GM23248 (cell line): ENCODE measurements around the gene LPAR2. TPM values are rescaled to one million over a fixed set of nuclear protein-coding genes. Genes with fewer than 3 reads are reported as not detected.

Experiments
- DNase-seq: peaks from one replicate; pipeline ENCODE4 v3.0.0-alpha.2; 2015
- H2AFZ ChIP-seq: fragments of 200-600 bp; sonication (generic); 2 replicates; pipeline ENCODE4 v1.6.1; 2016; ENCODE audit warnings: antibody characterized with exemption
- H3F3A ChIP-seq: fragments of 200-600 bp; sonication (generic); 2 replicates; pipeline ENCODE4 v1.6.1; 2016; ENCODE audit warnings: mild to moderate bottlenecking, antibody characterized with exemption, mixed run types; ENCODE audit not compliant: insufficient read depth
- H3K27ac ChIP-seq: fragments of 200-600 bp; sonication (generic); 2 replicates; pipeline ENCODE4 v1.5.1; 2016; ENCODE audit warnings: mild to moderate bottlenecking
- H3K27me3 ChIP-seq: fragments of 200-600 bp; sonication (generic); replicated peaks from 2 replicates; pipeline ENCODE4 v1.6.1; 2016; ENCODE audit warnings: mild to moderate bottlenecking; ENCODE audit not compliant: insufficient read depth
- H3K36me3 ChIP-seq: fragments of 200-600 bp; sonication (generic); 2 replicates; pipeline ENCODE4 v1.6.1; 2016; ENCODE audit warnings: low read depth, mild to moderate bottlenecking
- H3K4me1 ChIP-seq: fragments of 200-600 bp; sonication (generic); 2 replicates; pipeline ENCODE4 v1.6.1; 2016; ENCODE audit warnings: mild to moderate bottlenecking; ENCODE audit not compliant: insufficient read depth
- H3K4me2 ChIP-seq: fragments of 200-600 bp; sonication (generic); one replicate; pipeline ENCODE4 v1.6.1; 2016; ENCODE audit warnings: mild to moderate bottlenecking; ENCODE audit not compliant: unreplicated experiment
- H3K4me3 ChIP-seq: fragments of 200-600 bp; sonication (generic); 2 replicates; pipeline ENCODE4 v1.5.1; 2016; ENCODE audit warnings: mild to moderate bottlenecking
- H3K79me2 ChIP-seq: fragments of 200-600 bp; sonication (generic); 2 replicates; pipeline ENCODE4 v1.6.1; 2016; ENCODE audit warnings: mild to moderate bottlenecking; ENCODE audit not compliant: insufficient read depth
- H3K9ac ChIP-seq: fragments of 200-600 bp; sonication (generic); 2 replicates; pipeline ENCODE4 v1.6.1; 2016; ENCODE audit warnings: mild to moderate bottlenecking
- H3K9me2 ChIP-seq: fragments of 200-600 bp; sonication (generic); 2 replicates; pipeline ENCODE4 v1.6.1; 2016; ENCODE audit warnings: mixed run types, mild to moderate bottlenecking, moderate library complexity; ENCODE audit not compliant: insufficient read depth
- H3K9me3 ChIP-seq: fragments of 200-600 bp; sonication (generic); one replicate; pipeline ENCODE4 v1.6.1; 2017; ENCODE audit warnings: low read depth
- H4K20me1 ChIP-seq: fragments of 200-600 bp; sonication (generic); 2 replicates; pipeline ENCODE4 v1.6.0; 2016; ENCODE audit not compliant: insufficient read depth
- EZH2 ChIP-seq: fragments of 200-600 bp; sonication (generic); IDR thresholded peaks from 2 replicates; pipeline ENCODE4 v1.6.1; 2018; ENCODE audit warnings: antibody characterized with exemption, mild to moderate bottlenecking; ENCODE audit not compliant: insufficient read depth, poor library complexity, severe bottlenecking
- EZH2phosphoT487 ChIP-seq: fragments of 200-600 bp; sonication (generic); IDR thresholded peaks from 2 replicates; pipeline ENCODE4 v1.6.1; 2018; ENCODE audit warnings: antibody characterized with exemption, moderate library complexity, mild to moderate bottlenecking, low read depth; ENCODE audit not compliant: insufficient read depth
- WGBS, 2 experiments: methylation state at CpG; one replicate each; pipeline ENCODE4 v1.1.6; 2015 to 2017; ENCODE audit warnings: low lambda C conversion rate in 2 of 2, low coverage in 1 of 2; ENCODE audit errors: missing lambda C conversion rate in 2 of 2; 5-methylcytosine and 5-hydroxymethylcytosine counted together
- in situ Hi-C: fragments of 300-500 bp; cut with MboI; formaldehyde crosslinking; loops from 2 replicates; pipeline ENCODE4 v1.15.0; 2020
- polyA plus RNA-seq: library from polyadenylated mRNA; unstranded; fragments of >200 nt; fragmentation: Nextera tagmentation; extraction: Ambion mirVana; gene quantifications from 2 replicates; pipeline ENCODE4 v1.2.1, GENCODE V29; 2016
- total RNA-seq: library from RNA; depleted of rRNA; stranded (reverse); fragments of >200 nt; shearing (Covaris generic); gene quantifications from 2 replicates; pipeline ENCODE4 v1.2.3, GENCODE V29; 2014

The LPAR2 gene
- total and polyA plus RNA-seq, 2 experiments from 2014 or later: 1.3 to 1.8 TPM

GRCh38 chr19:19662871-19663255 lies 34.8 kb upstream of the LPAR2 start:
- H3K4me3 ChIP-seq: peak overlapping the region; percentile 88
- H3K9me3 ChIP-seq: no peaks in the 10 kb centered on the region
- no peaks in the 10 kb centered on the region for H3K36me3 ChIP-seq
- peak overlapping the region; percentile 90 for H3K9ac ChIP-seq
- peak; percentile 66 for DNase-seq
- H3K9me2 ChIP-seq: no peaks in the 10 kb centered on the region
- 2 to 6% methylated on average over 17 of the region's 17 CpGs for WGBS, 2 experiments
- H3K4me1 ChIP-seq: peaks cover 16% of the 10 kb centered on the region; the same call in 1 of the 2 replicates
- no peaks in the 10 kb centered on the region for H3F3A ChIP-seq
- TF ChIP-seq EZH2: no peak
- TF ChIP-seq EZH2phosphoT487: no peak
- H3K4me2 ChIP-seq: peak overlapping the region; percentile 95
- in situ Hi-C loops: no loop called here
- H2AFZ ChIP-seq: peak overlapping the region; percentile 75
- no peaks in the 10 kb centered on the region for H3K27me3 ChIP-seq
- peaks cover 40% of the 10 kb centered on the region for H3K79me2 ChIP-seq
- H3K27ac ChIP-seq: peak overlapping the region; percentile 81
- no peaks in the 10 kb centered on the region for H4K20me1 ChIP-seq

DNA sequence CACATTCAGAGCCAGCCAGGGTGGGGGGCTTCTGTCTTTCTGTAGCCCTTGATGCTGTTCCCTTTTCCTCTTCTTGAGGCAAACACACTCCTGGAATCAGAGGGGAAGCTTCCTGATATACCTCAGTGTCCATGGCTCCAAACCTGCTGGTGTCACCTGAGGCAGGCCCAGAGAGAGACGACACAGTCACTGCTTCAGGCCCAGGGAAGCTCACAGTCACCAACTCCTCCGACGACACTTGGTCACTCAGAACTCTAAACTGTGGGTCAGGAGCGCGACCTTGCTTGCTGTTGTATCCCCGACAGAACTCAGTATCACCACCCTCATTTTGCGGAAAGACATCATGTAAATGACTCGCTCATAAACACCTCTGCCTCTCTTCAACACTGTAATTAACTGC lies 34.3 kb upstream of the LPAR2 start:
- 82 to 85% methylated on average over 8 of the region's 8 CpGs for WGBS, 2 experiments
- Histone ChIP-seq H3K36me3 (no peaks in the 10 kb centered on the region), H3K27ac (no peak overlapping the region)

GRCh38 chr19:19661675-19662251 lies 33.7 kb upstream of the LPAR2 start:
- Histone ChIP-seq H3K27me3 (no peaks in the 10 kb centered on the region), H3K4me2 (peak overlapping the region; percentile 95), H3K9me2 (no peaks in the 10 kb centered on the region), H4K20me1 (no peaks in the 10 kb centered on the region), H3K9ac (0 out of 2 replicates have a peak overlapping the region, but pooled peaks have one; percentile 90), H2AFZ (no peak overlapping the region), H3K4me3 (peak overlapping the region; percentile 88), H3K4me1 (peaks cover 16% of the 10 kb centered on the region; the same call in 1 of the 2 replicates), H3F3A (no peaks in the 10 kb centered on the region), H3K36me3 (no peaks in the 10 kb centered on the region), H3K9me3 (no peaks in the 10 kb centered on the region), H3K79me2 (peaks cover 40% of the 10 kb centered on the region), H3K27ac (no peak overlapping the region)
- in situ Hi-C loops: no loop called here
- peak; percentile 12 for DNase-seq
- 72 to 73% methylated on average over 18 of the region's 18 CpGs for WGBS, 2 experiments
- TF ChIP-seq EZH2: no peak
- no peak for TF ChIP-seq EZH2phosphoT487

More for the DNA sequence above, 34.3 kb upstream of the LPAR2 start:
- no peak for TF ChIP-seq EZH2
- TF ChIP-seq EZH2phosphoT487: no peak
- Histone ChIP-seq H2AFZ (no peak overlapping the region), H3K79me2 (peaks cover 40% of the 10 kb centered on the region), H3K4me2 (peak overlapping the region; percentile 95), H3K27me3 (no peaks in the 10 kb centered on the region), H3K9me3 (no peaks in the 10 kb centered on the region), H3K9ac (peak overlapping the region; percentile 90), H3K4me1 (peaks cover 16% of the 10 kb centered on the region; the same call in 1 of the 2 replicates), H4K20me1 (no peaks in the 10 kb centered on the region), H3K4me3 (peak overlapping the region; percentile 88), H3F3A (no peaks in the 10 kb centered on the region), H3K9me2 (no peaks in the 10 kb centered on the region)
- DNase-seq: no peak
- in situ Hi-C loops: no loop called here

- TF ChIP-seq EZH2 (no peak), EZH2phosphoT487 (no peak)
Measured at GRCh38 chr19:19661141-19661674, 33.2 kb upstream of the LPAR2 start.

More at GRCh38 chr19:19661141-19661674, 33.2 kb upstream of the LPAR2 start:
- no peaks in the 10 kb centered on the region for H4K20me1 ChIP-seq
- in situ Hi-C loops: no loop called here
- H3K36me3 ChIP-seq: no peaks in the 10 kb centered on the region
- H3K4me1 ChIP-seq: peaks cover 16% of the 10 kb centered on the region; the same call in 1 of the 2 replicates
- H3K27me3 ChIP-seq: no peaks in the 10 kb centered on the region
- no peaks in the 10 kb centered on the region for H3K9me3 ChIP-seq
- 0 out of 2 replicates have a peak overlapping the region, but pooled peaks have one; percentile 4 for H3K9ac ChIP-seq
- H2AFZ ChIP-seq: no peak overlapping the region
- H3K9me2 ChIP-seq: no peaks in the 10 kb centered on the region
- H3K4me2 ChIP-seq: no peak overlapping the region
- H3K27ac ChIP-seq: no peak overlapping the region
- H3K79me2 ChIP-seq: peaks cover 40% of the 10 kb centered on the region
- no peaks in the 10 kb centered on the region for H3F3A ChIP-seq
- no peak for DNase-seq
- WGBS, 2 experiments: 70 to 77% methylated on average over 10 of the region's 10 CpGs
- peak overlapping the region; percentile 88; the same call in 1 of the 2 replicates for H3K4me3 ChIP-seq
